HG03064 (cell line): Measurements from ENCODE around the gene DACH2.
"Not testable (repeated sequence)": the region's sequence is repeated elsewhere in the genome, so short reads cannot be mapped to it uniquely, and the experiment has no call there.

ENCODE experiments used
- ATAC-seq: cut with Tn5 transposase; IDR thresholded peaks from one replicate; pipeline ENCODE4 v1.9.1; 2021; ENCODE audit warnings: low read depth; ENCODE audit not compliant: unreplicated experiment

The DACH2 gene

DNA sequence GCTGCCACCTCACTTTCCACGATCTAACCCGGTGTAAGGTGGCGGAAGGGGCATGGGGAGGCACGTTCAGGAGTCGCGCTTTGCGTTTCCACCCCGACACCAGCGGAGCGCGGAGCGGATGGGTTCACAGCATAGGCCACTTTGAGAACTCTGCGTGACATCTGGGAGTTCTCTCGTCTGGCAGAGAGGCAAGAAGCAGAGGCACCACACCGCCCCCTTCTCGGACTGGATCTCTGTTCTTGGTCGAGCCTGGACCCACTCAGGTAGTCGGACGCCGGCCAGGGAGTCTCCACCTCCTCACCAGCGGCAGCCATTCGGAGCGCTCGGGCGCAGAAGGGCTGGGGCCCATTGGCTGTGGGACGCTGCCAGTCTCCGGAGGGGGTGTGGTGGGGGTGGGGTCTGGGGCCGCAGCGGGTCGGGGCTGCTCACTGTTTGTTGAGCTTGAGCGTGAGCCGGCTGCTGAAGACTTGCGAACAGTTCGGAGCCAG, at the start of gene DACH2:
Gene DACH2 (plus strand): TSS at position 428 of the 488 bp plus-strand sequence.
- peak; percentile 92 for ATAC-seq

DNA sequence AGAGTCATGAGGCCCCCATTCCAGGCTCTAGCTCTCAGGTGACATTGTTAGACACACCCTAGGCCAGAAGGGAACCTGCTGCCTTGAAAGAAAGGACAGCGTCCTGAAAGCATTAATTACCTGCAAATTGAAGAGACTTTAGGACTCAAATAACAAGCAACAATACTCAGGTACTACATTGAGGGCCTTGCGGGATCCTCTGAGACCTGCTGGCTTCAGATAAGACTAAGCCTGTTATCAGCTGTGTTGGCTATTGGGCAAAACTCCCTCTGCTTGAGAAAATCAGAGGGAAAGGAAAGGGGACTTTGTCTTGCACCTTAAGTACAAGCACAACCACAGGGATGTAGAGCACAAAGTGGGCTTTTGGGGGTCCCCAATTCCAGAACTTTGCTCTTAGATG, 45.9 kb upstream of the DACH2 start:
- no peak for ATAC-seq

DNA sequence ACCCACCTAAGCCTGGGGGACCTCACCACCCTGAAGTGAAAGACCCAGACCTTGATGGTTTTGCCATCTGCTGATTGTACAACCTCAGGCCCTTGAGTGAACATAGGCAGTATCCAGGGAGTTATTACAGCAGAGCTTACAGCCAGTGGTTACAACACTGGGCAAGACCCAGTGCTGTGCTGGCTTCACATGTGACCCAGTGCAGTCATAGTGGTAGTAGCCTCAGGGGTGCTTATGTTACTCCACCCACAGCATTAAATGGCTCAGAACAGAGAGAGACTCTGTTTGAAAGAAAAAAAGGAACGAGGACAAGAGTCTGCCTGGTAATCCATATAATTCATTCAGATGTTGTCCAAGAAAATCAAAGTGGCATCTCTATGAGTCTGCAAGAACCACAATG, 45.2 kb upstream of the DACH2 start:
- ATAC-seq, result no peak

DNA sequence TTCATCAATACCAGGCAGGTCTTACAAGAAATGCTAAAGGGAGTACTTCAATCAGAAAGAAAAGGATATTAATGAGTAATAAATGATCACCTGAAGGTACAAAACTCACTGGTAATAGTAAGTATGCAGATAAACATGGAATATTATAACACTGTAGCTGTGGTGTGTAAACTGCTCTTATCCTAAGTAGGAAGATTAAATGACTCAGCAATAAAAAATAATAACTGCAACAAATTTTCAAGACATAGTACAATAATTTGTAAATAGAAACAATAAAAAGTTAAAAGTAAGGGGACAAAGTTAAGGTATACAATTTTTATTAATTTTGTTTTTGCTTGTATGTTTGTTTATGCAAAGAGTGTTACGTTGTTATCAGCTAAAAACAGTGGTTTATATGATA, 43.7 kb upstream of the DACH2 start:
- ATAC-seq, result no peak

DNA sequence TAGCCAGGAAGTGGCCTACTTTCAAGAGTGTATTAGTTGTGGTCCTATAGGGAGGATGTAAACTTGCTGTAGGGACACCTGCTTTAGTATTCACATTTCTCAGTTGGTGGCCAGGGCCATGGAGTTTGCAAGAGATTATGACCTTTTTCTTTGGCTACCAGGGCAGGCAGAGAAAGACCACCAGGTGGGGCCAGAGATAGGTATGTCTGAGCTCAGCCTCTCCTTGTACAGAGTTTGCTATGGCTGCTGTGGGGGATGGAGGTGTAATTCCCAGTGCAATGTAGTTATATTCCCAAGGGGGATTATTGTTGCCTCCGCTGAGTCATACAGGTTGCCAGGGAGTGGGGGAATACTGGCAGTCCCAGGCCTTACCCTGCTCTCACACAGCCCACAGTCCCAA, 26.3 kb upstream of the DACH2 start:
- ATAC-seq, result no peak

DNA sequence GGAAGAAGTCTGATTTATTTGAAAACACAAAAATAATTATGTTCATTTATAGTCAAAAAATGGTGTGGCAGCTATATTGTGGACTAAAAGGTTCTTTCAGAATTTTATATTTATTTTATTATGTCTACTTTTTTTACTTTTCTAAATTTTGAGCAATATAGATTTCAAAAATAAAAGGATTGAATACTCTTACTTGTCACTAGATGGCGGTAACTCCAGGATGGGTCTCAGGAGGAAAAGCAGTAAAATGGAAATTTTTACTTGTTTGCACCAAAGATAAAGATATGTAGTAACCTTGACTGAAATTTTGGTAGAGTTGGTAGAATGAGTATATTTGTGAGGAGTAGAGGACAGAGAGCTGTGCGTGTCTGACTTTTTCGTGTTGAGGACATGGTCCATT, 14.5 kb upstream of the DACH2 start:
- ATAC-seq, result no peak

DNA sequence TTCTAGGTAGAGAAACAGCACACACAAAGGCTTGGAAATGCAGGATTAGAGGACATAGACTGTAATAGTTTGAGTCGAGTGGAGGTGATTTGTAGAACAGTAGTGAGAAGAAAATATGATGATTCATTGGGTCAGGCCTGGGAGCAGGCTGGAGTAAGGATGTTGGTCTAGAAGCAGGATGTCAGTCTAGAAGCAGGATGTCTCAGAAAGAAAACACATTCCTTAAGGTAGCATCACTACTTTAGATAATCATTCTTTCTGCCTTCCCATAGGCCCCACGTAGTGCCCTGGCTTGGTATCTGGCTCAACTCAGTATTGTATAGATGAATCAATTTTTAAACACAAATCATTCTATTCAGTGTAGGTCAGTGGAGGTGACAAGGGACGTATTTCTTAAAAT, 11.2 kb upstream of the DACH2 start:
- no peak for ATAC-seq

DNA sequence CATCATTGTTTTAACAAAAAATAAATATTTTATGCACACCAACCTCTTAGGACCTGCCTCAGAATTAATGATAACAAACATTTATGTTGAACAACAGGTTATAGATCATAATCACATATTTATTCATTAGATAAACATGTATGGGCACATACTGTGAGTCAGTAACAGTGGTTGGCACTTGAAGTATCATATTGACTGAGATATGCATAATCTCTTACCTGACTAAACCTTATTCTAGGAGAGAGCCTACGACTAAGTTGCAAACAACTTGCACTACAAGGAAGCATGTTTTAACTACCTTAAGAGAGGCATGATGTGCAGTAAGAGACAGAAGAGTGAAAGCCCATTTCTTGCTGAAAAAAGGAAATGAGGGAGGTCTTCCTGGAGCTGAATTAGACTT, 6.5 kb upstream of the DACH2 start:
- no peak for ATAC-seq

DNA sequence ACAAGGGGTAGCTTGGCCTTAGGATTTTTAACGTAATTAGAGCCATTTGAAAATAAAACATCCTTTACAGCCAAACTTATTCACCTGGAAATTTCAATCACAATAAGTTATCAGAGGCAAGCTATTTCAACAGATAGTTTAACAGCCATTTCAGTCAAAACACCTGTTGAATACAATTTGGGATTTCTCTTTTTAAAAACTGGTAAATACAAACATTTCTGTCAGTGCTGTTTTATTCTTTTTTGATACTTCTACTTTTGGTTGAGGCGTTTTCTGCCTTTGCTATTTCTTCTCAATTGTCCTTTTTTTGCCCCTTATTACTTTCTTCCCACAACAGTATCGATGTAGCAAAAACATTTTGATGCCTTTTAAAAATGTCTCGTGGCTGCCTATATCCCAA, 2.1 kb upstream of the DACH2 start:
- no peak for ATAC-seq

DNA sequence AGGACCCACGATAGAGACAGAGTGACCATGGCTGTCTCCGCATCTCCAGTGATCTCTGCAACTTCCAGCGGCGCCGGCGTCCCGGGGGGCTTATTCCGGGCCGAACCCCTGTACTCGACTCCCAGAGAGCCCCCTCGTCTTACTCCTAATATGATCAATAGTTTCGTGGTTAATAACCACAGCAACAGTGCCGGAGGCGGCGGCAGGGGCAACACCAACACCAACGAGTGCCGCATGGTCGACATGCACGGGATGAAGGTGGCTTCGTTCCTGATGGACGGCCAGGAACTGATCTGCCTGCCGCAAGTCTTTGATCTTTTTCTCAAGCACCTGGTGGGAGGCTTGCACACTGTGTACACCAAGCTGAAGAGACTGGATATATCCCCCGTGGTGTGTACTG, 343 bp downstream of the DACH2 start:
- ATAC-seq, result no peak

DNA sequence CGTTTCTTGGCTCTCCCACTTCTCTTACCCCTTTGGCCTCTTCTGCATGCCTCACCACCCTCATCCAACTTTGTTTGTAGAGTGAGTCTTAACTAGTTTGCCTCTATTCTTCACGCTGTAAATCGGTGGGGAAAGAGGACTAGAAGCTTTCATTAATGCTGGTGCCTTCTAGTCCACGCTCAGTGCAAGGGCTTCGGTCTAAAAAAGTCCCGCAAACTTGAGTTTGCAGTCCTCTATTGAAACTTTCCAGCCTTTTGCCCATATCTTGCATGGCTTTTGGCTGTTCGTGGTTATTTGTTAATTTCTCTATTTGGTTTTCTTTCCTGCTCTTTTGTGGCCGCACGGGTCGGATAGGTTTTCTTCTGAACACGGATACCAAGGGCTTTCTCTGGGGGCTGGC, 868 bp downstream of the DACH2 start:
- no peak for ATAC-seq

DNA sequence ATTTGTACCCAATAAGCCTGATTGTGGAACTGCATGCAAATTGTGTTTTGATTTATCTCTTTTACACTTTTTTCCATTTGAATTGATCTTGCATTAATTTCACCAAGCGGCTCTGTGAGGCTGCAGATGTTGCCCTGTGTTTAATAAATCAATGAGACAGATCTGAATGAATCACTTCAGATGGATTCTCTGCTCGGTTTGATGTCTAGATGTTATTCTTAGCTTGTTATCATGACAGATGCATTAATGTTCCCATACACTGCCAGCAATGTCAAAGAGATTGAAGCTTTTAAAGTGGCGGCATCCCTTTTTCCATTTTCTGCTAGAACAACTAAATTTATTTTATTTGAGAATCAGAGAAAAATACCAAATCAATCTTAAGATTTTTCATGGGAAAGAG, 6.3 kb downstream of the DACH2 start:
- ATAC-seq, result no peak

DNA sequence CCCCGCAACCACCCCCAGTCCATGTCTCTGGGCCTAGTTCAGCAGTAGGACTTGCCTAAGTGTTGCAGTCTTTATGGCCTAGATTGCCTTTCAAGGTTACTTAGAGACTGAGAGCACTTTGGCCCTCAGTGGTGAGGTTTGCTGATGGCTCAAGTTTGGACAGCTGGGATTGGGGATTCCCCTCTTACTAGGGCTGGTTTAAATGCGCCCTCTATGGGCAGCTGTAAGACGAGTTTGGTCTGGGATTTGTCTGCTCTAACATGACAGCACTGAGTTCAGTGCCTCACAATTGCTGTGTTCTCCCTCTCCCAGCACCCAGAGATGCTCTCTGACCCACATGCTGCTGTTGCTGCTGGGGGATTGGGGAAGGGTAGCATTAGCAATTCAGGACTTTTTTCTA, 23.1 kb downstream of the DACH2 start:
- ATAC-seq, result peak; percentile 61

DNA sequence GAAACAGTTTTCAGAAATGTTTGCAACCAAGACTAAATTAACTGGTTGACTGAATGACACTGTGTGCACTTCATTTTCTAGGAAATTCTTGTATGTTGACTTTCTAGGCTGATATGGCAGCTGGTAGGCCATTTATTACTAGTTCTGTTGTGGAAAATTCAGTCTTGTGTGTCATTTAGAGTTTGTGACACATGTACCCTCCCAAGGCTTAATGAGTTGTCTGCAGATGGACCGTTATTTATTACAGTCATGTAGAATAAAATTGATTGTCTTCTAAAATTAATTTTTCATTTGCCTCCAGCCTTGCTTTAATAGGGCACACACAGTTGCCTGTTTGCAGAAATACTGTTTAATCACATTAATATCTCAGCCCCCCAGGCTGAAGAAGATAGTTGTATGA, 30.7 kb downstream of the DACH2 start:
- no peak for ATAC-seq

DNA sequence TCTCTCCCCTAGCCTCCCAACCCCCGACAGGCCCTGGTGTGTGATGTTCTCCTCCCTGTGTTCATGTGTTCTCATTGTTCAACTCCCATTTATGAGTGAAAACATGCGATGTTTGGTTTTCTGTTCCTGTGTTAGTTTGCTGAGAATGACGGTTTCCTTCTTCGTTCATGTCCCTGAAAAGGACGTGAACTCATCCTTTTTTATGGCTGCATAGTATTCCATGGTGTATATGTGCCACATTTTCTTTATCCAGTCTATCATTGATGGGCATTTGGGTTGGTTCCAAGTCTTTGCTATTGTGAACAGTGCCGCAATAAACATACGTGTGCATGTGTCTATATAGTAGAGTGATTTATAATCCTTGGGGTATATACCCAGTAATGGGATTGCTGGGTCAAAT, 33.1 kb downstream of the DACH2 start:
- ATAC-seq, result not testable (repeated sequence)

DNA sequence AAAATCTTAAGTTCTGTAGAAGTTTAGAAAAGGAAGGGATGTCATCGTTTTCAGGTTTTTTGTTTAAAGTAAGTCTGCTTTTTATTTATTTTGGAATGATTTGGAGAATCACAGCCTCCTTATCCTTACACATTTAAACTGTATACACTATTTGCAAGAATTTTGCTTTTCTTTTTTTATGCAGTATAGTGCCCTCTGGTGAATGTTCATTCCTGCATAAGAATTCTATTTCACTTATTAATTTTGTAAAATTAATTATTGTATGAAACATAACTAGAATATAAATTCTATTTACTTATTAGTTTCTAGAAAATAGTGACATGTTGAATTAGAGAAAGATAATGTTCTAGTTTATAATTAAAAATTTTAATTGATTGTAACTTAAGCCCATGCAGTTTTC, 44.6 kb downstream of the DACH2 start:
- ATAC-seq, result no peak

DNA sequence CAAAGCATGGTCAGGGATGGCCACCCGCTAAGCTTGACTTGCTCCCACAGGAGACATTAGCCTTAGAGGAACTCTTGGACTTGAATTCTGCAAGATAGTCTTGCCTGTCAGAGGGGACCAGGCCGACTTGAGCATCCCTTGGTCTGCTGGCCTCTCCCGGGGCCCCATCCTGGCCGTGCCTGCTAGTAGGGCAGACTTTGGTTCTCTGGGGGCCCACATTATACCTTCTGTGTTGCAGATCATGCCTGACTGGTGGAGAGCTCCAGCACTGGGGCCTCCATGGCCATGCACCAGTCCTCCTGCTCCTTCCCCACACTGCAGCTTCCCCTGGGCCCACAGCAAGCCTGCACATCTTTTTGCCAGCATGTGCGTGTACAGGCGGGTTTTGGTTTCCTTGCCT, 46.5 kb downstream of the DACH2 start:
- no peak for ATAC-seq

DNA sequence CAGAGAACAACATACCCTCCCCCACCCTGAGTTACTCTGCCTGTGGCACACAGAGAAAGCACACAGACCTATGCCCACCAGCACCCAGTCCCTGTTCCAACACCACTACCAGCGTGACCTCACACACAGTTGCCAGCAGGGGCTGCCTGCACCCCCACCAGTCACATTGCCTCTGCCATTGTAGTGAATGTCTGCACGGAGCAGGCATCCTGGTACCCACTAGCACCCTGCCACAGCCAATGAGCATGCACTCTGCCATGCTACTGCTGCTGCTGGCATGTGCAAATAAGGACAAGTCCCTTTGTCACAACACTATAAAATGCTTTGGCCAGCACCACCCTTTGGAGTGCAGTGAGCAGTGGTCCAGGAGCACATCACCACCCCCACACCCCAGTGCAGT, 47.1 kb downstream of the DACH2 start:
- ATAC-seq, result no peak

DNA sequence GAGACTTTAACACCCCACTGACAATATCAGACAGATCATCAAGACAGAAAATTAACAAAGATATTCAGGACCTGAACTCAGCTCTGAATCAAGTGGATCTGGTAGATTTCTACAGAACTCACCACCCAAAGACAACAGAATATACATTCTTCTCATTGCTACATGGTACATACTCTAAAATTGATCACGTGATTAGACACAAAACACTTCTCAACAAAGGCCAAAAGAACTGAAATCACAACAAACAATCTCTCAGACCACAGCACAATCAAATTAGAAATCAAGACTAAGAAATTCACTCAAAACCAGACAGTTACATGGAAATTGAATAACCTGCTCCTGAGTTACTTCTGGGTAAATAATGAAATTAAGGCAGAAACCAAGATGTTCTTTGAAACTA, 49.6 kb downstream of the DACH2 start:
- no peak for ATAC-seq

DNA sequence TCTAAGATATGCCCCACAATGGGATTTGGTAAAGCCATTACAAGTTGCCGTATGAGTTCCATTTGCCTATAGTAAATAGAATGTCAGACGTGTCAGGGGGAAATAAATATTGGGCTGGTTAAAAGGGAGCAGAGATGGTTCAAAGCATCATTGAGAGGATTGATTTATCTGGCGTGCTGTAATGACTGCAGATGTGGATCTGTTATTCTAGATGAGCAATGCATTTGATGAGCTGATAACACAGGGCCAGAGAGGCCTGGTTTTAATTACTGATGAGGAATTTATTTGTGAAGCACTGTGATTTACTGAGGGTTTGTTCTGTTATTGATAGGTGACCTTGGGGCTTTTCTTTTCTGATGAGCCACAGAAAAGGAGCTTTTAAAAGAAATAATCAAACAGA, 62.5 kb downstream of the DACH2 start:
- no peak for ATAC-seq

DNA sequence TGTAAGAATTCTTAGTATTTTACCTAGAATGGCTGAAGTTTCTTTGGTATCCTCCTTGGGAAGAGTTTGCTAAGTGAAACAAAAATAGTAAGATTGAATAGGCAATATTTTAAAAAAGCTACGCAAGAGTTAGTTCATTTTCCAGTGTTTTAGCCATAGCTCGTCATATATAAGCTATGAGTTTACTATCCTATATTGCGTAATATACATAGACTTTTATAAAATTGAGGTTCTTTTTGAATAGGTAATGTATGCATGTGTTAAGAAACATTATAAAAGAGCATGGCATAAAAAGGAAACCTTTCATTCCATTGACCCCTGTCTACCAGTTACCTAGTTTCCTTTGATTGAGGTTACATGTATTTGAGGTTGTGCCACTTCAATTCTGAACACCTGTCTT, 67.0 kb downstream of the DACH2 start:
- no peak for ATAC-seq

DNA sequence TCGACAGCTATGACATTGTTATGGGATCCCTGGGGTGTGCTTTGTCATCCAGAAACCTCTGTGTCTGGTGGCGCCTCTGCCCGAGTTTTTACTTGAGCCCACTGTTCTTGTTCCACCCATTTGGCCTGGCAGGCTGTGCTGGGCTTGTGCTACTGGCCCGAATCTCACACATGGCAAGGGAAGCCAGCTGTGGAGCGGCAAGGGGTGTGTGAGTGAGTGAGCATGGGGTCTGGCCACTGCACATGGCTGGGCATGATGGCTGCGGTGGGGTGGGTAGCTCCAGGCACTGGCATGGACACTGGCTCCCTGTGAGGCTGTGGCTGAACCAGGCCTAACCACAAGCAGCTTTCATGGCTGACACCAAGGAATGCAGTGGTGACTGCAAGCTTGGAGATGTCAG, 89.2 kb downstream of the DACH2 start:
- no peak for ATAC-seq

DNA sequence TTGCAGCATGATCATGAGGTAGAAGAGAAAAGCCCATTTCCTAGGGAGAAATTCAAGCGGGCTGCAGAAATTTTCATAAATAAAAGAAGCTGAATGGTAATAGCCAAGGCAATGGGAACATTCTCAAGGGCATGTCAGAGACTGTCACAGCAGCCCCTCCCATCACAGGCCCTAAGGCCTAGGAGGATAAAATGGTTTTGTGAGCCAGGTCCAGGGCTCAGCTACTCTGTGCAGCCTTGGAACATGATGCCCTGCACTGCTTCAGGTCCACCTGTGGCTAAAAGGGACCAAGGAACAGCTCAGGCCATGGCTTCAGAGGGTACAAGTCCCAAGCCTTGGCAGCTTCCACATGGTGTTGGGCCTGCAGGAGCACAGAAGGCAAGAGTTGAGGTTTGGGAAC, 93.3 kb downstream of the DACH2 start:
- no peak for ATAC-seq

DNA sequence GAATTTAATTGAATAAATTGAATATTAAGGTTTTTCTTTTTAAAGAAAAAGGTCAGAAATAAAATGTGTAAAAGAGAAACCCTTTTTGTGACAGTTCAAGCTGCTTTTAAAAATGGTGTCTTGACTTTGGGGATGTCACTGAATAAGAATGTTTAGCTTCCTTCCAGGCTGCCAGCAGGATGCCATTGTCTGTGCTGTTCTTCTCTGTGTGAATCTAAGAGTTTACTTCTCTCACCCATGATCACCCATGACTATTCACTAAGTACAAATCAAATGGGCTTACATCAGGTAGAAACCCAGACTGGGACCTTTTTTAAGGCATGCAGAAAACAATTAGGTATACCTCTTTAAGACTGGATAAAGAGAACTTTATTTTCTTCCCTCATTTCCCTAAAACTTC, 115.3 kb downstream of the DACH2 start:
- no peak for ATAC-seq
